ENCODE results near the gene WDR82.

Gene WDR82

DNA sequence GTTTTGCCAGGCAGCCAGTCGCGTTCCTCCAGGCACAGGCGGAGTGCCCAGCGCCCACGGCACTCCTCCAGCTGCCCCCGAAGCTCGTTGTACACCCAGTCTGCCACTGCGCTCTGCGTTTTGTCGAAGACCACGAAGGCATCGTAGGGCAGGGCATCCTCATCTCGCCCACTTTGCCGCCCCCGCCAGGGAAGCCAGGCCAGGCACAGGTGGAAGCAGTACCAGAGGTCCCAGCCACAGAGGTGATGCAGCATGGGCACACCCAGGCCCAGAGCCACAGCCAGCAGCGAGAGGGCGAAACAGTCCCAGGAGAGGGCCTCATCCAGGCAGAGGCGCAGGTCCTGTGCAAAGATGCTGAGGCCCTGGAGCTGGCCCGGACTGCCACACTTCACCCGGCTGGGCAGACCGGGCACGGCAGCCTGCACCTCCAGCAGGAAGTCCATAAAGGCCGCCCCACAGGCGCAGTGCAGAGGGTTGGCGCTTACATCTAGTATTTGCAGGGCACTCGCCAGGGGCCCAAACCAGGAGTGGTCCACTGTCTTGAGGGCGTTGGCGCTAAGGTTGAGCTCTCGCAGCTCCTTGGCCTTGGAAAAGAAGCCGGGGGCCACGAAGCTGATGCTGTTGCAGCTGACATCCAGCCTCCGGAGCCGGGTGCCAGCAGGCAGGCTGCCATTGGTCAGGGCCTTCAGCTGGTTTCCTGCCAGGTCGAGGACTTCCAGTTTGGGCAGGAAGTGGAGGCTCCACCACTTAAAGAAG, 56.7 kb downstream of the WDR82 start:
- DNase-seq = no peak

GRCh38 chr3:52221141-52221562, 57.3 kb downstream of the WDR82 start:
- DNase-seq = no peak

DNA sequence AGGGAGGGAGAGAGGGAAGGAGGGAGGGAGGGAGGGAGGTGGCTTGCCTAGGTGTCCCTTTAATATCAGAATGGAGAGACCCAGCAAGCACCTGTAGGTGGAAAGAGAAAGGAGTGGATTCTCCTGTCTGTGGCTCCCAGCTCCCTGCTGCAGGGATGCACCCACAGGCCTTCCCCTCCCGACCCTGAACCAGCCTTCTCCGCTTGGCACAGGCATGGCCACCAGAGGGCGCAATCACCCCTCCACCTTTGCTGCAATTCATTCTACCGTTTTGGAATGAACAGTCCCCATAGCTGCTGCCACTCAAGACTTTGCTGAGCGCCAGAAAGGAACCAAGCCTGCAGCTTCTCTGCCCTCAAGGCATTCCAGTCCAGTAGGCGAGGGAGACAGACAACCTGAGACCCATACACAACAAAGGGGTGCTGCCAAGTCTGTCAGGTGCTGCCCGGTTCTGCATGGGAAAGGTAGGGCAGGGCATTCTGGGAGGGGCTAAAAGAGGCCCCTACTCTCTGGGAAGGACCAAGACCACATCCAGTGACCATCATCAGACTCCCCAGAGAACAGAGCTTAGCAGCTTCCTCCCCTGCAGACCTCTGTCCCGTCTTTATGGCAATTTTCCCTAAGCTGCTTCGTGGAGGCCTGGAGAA, 57.9 kb downstream of the WDR82 start:
- DNase-seq = peak in 1 of 2 experiments; percentile 62

GRCh38 chr3:52218937-52219650, 59.4 kb downstream of the WDR82 start:
- no peak for DNase-seq

GRCh38 chr3:52218454-52218853, 60.0 kb downstream of the WDR82 start:
- no peak for DNase-seq

GRCh38 chr3:52218026-52218425, 60.4 kb downstream of the WDR82 start:
- DNase-seq = no peak

- DNase-seq = no peak
Observed at GRCh38 chr3:52217409-52217805, 61.0 kb downstream of the WDR82 start.

DNA sequence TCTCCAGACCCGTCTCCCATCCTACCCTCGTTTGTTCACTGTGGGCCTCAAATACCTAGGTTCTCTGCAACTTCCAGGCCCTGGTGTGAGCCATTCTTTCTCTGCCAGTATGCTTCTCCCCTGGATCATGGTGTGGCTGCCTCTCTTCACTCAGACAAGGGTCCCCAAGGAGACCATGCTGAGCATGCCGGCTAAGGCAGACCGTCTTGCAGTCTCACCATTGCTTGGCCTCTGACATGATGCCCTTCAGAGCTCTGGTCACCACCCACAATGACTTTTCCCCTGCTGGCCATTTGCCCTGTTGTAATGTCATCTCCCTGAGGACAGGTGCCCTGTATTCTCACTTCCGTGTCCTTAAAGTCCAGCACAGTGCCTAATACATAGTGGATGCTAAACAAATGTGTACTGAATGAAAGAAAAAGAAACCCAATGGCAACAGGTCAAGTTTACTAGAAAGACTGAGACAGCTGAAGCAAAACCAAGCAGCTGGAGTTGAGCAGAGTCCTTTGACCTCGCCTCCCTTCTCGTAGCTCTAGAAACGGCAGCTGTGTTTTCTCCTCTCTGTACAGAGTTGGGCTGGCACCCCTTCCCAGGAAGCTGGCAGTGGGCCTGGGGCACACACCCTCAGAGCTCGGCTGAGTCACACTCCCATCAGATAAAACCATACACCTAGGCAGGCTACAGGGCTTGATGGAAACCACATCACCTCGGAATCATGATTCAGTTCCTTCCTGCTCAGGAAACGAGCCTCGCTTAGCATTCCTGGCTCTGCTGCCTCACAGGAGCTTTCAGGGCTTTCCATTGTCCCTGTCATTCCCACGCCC, 61.7 kb downstream of the WDR82 start:
- peak; percentile 56 to 83 for DNase-seq

DNA sequence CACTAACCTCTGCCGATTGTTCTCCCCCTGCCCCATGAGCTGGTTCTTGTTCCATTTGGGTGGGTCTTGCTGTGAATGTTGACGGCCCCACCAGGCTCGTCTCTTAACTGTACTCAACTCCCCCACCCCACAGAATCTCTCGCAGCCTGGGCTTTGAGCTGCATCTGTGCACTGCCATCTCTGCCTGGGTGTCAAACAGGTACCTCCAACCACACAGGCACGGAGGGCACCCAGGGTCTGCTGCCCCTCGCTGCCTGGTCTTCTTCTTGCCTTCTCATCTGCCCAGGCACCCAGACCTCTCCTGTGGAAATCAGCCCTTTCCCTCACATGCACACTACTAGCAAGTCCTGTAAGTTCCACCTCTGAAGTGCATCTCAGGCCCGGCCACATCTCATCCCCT, 63.1 kb downstream of the WDR82 start:
- no peak for DNase-seq

GRCh38 chr3:52213901-52214300, 64.5 kb downstream of the WDR82 start:
- no peak for DNase-seq

GRCh38 chr3:52213005-52213404, 65.4 kb downstream of the WDR82 start:
- DNase-seq = no peak

DNA sequence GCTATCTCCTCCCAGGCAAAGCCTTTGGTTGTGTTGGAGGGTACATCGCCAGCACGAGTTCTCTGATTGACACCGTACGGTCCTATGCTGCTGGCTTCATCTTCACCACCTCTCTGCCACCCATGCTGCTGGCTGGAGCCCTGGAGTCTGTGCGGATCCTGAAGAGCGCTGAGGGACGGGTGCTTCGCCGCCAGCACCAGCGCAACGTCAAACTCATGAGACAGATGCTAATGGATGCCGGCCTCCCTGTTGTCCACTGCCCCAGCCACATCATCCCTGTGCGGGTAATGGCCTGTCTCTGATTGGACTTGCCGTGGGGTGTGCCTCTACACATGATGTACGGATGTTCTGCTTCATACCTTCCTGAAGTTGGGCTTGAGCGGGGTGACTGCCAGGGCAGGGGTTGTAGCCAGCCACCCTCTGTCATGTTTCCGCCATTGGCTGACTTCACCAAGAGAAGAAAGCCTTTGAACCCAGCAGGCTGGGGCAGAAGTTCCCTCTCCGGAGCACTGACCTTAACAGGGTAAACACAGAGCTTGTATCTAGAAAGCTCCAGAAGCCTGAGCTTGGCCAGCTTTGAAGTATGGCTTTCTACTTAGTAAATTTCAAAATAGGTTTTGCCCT, 67.1 kb downstream of the WDR82 start:
- DNase-seq = no peak

- no peak for DNase-seq
Observed at GRCh38 chr3:52210550-52211046, 67.9 kb downstream of the WDR82 start.

- DNase-seq = no peak
Observed at GRCh38 chr3:52210037-52210436, 68.4 kb downstream of the WDR82 start.

DNA sequence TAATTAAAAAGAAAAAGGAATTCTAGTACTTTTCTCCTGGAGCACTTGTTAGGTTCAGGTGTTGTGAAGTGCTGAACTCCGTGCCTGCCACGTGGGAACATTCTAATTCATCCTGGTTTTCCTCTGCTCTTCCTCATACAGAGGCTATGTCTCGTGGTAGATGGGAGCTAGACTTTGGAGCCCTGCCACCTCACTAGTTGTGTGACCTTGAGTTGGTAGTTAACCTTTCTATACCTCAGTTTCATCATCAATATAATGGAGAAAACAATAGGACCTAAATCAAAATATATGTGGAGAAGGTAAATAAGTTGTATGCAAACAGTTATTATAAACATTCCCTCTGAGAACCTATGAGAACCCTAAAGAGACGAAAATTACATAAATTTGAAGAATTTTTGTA, 69.9 kb downstream of the WDR82 start:
- no peak for DNase-seq

- no peak for DNase-seq
Observed at GRCh38 chr3:52205727-52206372, 72.6 kb downstream of the WDR82 start.

All from SW 1271 (cell line).